Measurements from ENCODE around the gene MYZAP. TPM values are rescaled to one million over a fixed set of nuclear protein-coding genes. Genes with fewer than 3 reads are reported as not detected.

The MYZAP gene
- total and polyA plus RNA-seq, 2 of the 13 experiments (the other 11 are each of a cell fraction or from before 2014, with no cell fraction given): not detected

DNA sequence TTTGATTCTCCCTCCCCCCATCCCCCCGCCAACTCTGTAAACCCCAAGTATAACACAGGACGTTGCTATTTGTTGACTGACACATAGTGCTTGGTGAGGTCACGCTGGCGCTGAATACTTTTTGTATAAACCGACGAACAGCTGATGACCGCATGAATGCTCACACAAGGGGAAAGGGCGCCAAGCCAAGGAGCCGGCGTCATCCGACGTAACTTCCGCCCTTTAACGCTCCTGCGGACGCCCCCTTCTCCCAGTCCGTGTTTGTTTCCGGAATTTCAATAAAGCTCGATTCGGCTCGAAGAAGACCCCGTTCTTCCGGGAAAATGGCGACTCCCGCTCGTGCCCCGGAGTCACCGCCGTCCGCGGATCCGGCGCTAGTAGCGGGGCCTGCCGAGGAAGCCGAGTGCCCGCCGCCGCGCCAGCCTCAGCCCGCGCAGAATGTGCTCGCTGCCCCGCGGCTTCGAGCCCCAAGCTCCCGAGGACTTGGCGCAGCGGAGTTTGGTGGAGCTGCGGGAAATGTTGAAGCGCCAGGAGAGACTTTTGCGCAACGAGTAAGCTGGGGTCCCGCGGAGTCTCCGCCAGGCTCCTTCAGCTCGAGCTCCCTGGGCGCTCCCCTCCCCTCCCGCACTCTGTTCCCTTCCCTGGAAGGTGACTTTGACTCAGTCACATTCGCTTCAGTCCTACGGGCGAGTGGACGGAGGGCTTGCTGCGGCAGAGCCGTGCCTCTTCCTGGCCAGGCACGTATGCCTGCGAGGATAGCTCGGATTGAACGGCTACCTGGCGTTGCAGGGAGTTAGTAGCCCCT, 114.9 kb downstream of the MYZAP start, which contains the start of gene POLR2M (continued):
- no peak for TF ChIP-seq SIX1 (CRISPR knock-in tag; IDR thresholded peaks at IDR 0.05; ENCODE audit: borderline replicate concordance)
- TF ChIP-seq, protein P1, sequence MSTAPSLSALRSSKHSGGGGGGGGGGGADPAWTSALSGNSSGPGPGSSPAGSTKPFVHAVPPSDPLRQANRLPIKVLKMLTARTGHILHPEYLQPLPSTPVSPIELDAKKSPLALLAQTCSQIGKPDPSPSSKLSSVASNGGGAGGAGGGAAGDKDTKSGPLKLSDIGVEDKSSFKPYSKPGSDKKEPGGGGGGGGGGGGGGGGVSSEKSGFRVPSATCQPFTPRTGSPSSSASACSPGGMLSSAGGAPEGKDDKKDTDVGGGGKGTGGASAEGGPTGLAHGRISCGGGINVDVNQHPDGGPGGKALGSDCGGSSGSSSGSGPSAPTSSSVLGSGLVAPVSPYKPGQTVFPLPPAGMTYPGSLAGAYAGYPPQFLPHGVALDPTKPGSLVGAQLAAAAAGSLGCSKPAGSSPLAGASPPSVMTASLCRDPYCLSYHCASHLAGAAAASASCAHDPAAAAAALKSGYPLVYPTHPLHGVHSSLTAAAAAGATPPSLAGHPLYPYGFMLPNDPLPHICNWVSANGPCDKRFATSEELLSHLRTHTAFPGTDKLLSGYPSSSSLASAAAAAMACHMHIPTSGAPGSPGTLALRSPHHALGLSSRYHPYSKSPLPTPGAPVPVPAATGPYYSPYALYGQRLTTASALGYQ (CRISPR knock-in tag; IDR thresholded peaks at IDR 0.05): no peak; the same call in 1 of the 2 replicates
- TF ChIP-seq MED1 (CRISPR knock-in tag; IDR thresholded peaks at IDR 0.05): no peak
- TF ChIP-seq CENPT (CRISPR knock-in tag; IDR thresholded peaks at IDR 0.05; ENCODE audit: low read depth): no peak
- no peak for TF ChIP-seq ZNF724P (CRISPR knock-in tag; IDR thresholded peaks at IDR 0.05; ENCODE audit: borderline replicate concordance)
- TF ChIP-seq, protein P2, sequence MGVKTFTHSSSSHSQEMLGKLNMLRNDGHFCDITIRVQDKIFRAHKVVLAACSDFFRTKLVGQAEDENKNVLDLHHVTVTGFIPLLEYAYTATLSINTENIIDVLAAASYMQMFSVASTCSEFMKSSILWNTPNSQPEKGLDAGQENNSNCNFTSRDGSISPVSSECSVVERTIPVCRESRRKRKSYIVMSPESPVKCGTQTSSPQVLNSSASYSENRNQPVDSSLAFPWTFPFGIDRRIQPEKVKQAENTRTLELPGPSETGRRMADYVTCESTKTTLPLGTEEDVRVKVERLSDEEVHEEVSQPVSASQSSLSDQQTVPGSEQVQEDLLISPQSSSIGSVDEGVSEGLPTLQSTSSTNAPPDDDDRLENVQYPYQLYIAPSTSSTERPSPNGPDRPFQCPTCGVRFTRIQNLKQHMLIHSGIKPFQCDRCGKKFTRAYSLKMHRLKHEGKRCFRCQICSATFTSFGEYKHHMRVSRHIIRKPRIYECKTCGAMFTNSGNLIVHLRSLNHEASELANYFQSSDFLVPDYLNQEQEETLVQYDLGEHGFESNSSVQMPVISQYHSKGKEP (CRISPR knock-in tag; IDR thresholded peaks at IDR 0.05): no peak
- no peak for TF ChIP-seq ZNF30 (CRISPR knock-in tag; IDR thresholded peaks at IDR 0.05)
- TF ChIP-seq, protein P3, sequence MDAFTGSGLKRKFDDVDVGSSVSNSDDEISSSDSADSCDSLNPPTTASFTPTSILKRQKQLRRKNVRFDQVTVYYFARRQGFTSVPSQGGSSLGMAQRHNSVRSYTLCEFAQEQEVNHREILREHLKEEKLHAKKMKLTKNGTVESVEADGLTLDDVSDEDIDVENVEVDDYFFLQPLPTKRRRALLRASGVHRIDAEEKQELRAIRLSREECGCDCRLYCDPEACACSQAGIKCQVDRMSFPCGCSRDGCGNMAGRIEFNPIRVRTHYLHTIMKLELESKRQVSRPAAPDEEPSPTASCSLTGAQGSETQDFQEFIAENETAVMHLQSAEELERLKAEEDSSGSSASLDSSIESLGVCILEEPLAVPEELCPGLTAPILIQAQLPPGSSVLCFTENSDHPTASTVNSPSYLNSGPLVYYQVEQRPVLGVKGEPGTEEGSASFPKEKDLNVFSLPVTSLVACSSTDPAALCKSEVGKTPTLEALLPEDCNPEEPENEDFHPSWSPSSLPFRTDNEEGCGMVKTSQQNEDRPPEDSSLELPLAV (CRISPR knock-in tag; conservative IDR thresholded peaks at IDR 0.05; ENCODE audit: low read depth): no peak
- peak; percentile 36; the same call in 1 of the 2 replicates for TF ChIP-seq ZSCAN29 (CRISPR knock-in tag; conservative IDR thresholded peaks at IDR 0.05)
- TF ChIP-seq, protein P4, sequence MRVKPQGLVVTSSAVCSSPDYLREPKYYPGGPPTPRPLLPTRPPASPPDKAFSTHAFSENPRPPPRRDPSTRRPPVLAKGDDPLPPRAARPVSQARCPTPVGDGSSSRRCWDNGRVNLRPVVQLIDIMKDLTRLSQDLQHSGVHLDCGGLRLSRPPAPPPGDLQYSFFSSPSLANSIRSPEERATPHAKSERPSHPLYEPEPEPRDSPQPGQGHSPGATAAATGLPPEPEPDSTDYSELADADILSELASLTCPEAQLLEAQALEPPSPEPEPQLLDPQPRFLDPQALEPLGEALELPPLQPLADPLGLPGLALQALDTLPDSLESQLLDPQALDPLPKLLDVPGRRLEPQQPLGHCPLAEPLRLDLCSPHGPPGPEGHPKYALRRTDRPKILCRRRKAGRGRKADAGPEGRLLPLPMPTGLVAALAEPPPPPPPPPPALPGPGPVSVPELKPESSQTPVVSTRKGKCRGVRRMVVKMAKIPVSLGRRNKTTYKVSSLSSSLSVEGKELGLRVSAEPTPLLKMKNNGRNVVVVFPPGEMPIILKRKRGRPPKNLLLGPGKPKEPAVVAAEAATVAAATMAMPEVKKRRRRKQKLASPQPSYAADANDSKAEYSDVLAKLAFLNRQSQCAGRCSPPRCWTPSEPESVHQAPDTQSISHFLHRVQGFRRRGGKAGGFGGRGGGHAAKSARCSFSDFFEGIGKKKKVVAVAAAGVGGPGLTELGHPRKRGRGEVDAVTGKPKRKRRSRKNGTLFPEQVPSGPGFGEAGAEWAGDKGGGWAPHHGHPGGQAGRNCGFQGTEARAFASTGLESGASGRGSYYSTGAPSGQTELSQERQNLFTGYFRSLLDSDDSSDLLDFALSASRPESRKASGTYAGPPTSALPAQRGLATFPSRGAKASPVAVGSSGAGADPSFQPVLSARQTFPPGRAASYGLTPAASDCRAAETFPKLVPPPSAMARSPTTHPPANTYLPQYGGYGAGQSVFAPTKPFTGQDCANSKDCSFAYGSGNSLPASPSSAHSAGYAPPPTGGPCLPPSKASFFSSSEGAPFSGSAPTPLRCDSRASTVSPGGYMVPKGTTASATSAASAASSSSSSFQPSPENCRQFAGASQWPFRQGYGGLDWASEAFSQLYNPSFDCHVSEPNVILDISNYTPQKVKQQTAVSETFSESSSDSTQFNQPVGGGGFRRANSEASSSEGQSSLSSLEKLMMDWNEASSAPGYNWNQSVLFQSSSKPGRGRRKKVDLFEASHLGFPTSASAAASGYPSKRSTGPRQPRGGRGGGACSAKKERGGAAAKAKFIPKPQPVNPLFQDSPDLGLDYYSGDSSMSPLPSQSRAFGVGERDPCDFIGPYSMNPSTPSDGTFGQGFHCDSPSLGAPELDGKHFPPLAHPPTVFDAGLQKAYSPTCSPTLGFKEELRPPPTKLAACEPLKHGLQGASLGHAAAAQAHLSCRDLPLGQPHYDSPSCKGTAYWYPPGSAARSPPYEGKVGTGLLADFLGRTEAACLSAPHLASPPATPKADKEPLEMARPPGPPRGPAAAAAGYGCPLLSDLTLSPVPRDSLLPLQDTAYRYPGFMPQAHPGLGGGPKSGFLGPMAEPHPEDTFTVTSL (CRISPR knock-in tag; IDR thresholded peaks at IDR 0.05; ENCODE audit: borderline replicate concordance): peak; percentile 52; the same call in 1 of the 2 replicates
- no peak for TF ChIP-seq SKI (IDR thresholded peaks at IDR 0.05; ENCODE audit: partially characterized antibody)
- no peak for TF ChIP-seq CC2D1A (CRISPR knock-in tag; IDR thresholded peaks at IDR 0.05)
- TF ChIP-seq, protein P5, sequence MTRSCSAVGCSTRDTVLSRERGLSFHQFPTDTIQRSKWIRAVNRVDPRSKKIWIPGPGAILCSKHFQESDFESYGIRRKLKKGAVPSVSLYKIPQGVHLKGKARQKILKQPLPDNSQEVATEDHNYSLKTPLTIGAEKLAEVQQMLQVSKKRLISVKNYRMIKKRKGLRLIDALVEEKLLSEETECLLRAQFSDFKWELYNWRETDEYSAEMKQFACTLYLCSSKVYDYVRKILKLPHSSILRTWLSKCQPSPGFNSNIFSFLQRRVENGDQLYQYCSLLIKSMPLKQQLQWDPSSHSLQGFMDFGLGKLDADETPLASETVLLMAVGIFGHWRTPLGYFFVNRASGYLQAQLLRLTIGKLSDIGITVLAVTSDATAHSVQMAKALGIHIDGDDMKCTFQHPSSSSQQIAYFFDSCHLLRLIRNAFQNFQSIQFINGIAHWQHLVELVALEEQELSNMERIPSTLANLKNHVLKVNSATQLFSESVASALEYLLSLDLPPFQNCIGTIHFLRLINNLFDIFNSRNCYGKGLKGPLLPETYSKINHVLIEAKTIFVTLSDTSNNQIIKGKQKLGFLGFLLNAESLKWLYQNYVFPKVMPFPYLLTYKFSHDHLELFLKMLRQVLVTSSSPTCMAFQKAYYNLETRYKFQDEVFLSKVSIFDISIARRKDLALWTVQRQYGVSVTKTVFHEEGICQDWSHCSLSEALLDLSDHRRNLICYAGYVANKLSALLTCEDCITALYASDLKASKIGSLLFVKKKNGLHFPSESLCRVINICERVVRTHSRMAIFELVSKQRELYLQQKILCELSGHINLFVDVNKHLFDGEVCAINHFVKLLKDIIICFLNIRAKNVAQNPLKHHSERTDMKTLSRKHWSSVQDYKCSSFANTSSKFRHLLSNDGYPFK (CRISPR knock-in tag; IDR thresholded peaks at IDR 0.05; ENCODE audit: borderline replicate concordance): peak; percentile 89
